SH-SY5Y (cell line): ENCODE measurements around the gene AK8.

Experiments used
- GATA2 ChIP-seq: IDR thresholded peaks from 2 replicates; pipeline ENCODE4 v1.6.1; 2011; ENCODE audit warnings: mild to moderate bottlenecking, low read depth, low read length
- GATA3 ChIP-seq: IDR thresholded peaks from 2 replicates; pipeline ENCODE4 v1.6.1; 2011; ENCODE audit warnings: low read depth, mild to moderate bottlenecking, low read length, moderate library complexity

- TF ChIP-seq GATA2 (no peak), GATA3 (no peak)
These were observed 643 bp downstream of the AK8 start for GRCh38 chr9:132877458-132877823.
